HepG2 (cell line): Measurements from ENCODE around the gene PIGX. TPM values are rescaled to one million over a fixed set of nuclear protein-coding genes. Genes with fewer than 3 reads are reported as not detected.

Source experiments
- ATAC-seq: fragments of 200-7000 bp; cut with Tn5 transposase; 3 replicates; pipeline ENCODE4 v1.9.1; 2020; ENCODE audit warnings: mild to moderate bottlenecking, moderate library complexity
- BruUV-seq: library from RNA; stranded (reverse); fragments of 400-500 nt; replicated peaks from 2 replicates; lab custom pipeline; 2021; lab: Mats Ljungman, UMichigan
- CTCF ChIA-PET: fragments of 300-600 bp; formaldehyde crosslinking; extraction: SDS; loops from one replicate; lab custom pipeline; 2021; ENCODE audit warnings: low total read pairs, inconsistent platforms, low intra/inter-chr PET ratio; lab: Yijun Ruan, JAX
- POLR2A ChIA-PET: fragments of 350-600 bp; sonication (Branson Sonifier 250); formaldehyde crosslinking; loops from one replicate; lab custom pipeline; 2020; ENCODE audit warnings: antibody characterized with exemption, inconsistent platforms; lab: Yijun Ruan, JAX
- DNase-seq: peaks from one replicate; pipeline ENCODE4 v3.0.0-alpha.2; 2015; ENCODE audit warnings: low spot score
- FAIRE-seq: peaks from 3 replicates; lab custom pipeline; 2011; peaks lifted over from hg19 to GRCh38; lab: Jason Lieb, UNC
- H2AFZ ChIP-seq: one replicate; pipeline ENCODE4 v1.6.1; 2011; ENCODE audit warnings: low read length, inconsistent platforms
- H3K27ac ChIP-seq: fragments of 300-600 bp; 3 replicates; pipeline ENCODE4 v1.8.0; 2011; ENCODE audit warnings: mixed run types, mild to moderate bottlenecking, mixed read lengths, low read length, inconsistent platforms; ENCODE audit not compliant: insufficient read depth; ENCODE audit errors: extremely low read length
- H3K27me3 ChIP-seq, 2 experiments: fragments of 200-600 bp in 1 of 2; 2 replicates in 1 of 2; 3 replicates in 1 of 2; pipeline versions ENCODE4 v1.6.0 to v1.8.0; 2011; ENCODE audit warnings: low read length in 2 of 2, mild to moderate bottlenecking in 2 of 2, moderate library complexity in 2 of 2, inconsistent platforms in 1 of 2; ENCODE audit not compliant: insufficient read depth in 2 of 2, control insufficient read depth in 1 of 2
- H3K36me3 ChIP-seq, 2 experiments: fragments of 200-600 bp in 1 of 2; replicated peaks in 1 of 2; 2 replicates in 1 of 2; 3 replicates in 1 of 2; pipeline versions ENCODE4 v1.5.1 to v1.8.0; 2011; ENCODE audit warnings: low read length in 2 of 2, inconsistent platforms in 1 of 2; ENCODE audit not compliant: insufficient read depth in 2 of 2, control insufficient read depth in 1 of 2
- H3K4me1 ChIP-seq: 2 replicates; pipeline ENCODE4 v1.5.1; 2012; ENCODE audit warnings: low read length, inconsistent platforms; ENCODE audit not compliant: insufficient read depth
- H3K4me2 ChIP-seq: 2 replicates; pipeline ENCODE4 v1.6.0; 2011; ENCODE audit warnings: low read depth, low read length, inconsistent platforms
- H3K4me3 ChIP-seq, 3 experiments: fragments of 200-600 bp in 1 of 3; sonication (generic), shearing (Covaris generic) in 1 of 3; replicated peaks in 1 of 3; 2 replicates each; pipeline ENCODE4 v1.5.1; 2011 to 2016; ENCODE audit warnings: low read length in 3 of 3, inconsistent platforms in 2 of 3, low read depth in 2 of 3, mild to moderate bottlenecking in 2 of 3, control low read depth in 1 of 3, mixed read lengths in 1 of 3; ENCODE audit not compliant: insufficient read depth in 1 of 3
- H3K79me2 ChIP-seq: one replicate; pipeline ENCODE4 v1.6.1; 2011; ENCODE audit warnings: low read length, inconsistent platforms; ENCODE audit not compliant: insufficient read depth
- H3K9ac ChIP-seq: 2 replicates; pipeline ENCODE4 v1.6.0; 2011; ENCODE audit warnings: mild to moderate bottlenecking, low read depth, low read length, inconsistent platforms; ENCODE audit not compliant: insufficient read depth
- H3K9me3 ChIP-seq: 2 replicates; pipeline ENCODE4 v1.5.1; 2012; ENCODE audit warnings: mild to moderate bottlenecking, low read length
- H4K20me1 ChIP-seq: 2 replicates; pipeline ENCODE4 v1.6.0; 2011; ENCODE audit warnings: inconsistent platforms, mild to moderate bottlenecking, low read length, moderate library complexity; ENCODE audit not compliant: insufficient read depth
- HOXA7 ChIP-seq: sonication (generic); formaldehyde crosslinking; IDR thresholded peaks from 2 replicates; pipeline ENCODE4 v1.8.1; 2022; ENCODE audit warnings: mild to moderate bottlenecking, missing genetic modification reagents, moderate library complexity
- NCOA2 ChIP-seq: sonication (generic); formaldehyde crosslinking; IDR thresholded peaks from 2 replicates; pipeline ENCODE4 v1.8.0; 2022; ENCODE audit warnings: inconsistent platforms
- NCOA5 ChIP-seq: sonication (generic); formaldehyde crosslinking; IDR thresholded peaks from 2 replicates; pipeline ENCODE4 v1.4.0; 2020; ENCODE audit warnings: missing genetic modification reagents
- NCOR1 ChIP-seq: fragments of 200-600 bp; sonication (generic); IDR thresholded peaks from 2 replicates; pipeline ENCODE4 v1.7.0; 2017; ENCODE audit warnings: antibody characterized with exemption, low read length, borderline replicate concordance
- RFXAP ChIP-seq: sonication (generic); formaldehyde crosslinking; IDR thresholded peaks from 2 replicates; pipeline ENCODE4 v1.4.0; 2020; ENCODE audit warnings: missing genetic modification reagents, borderline replicate concordance
- RXRB ChIP-seq: IDR thresholded peaks from 2 replicates; pipeline ENCODE4 v1.6.1; 2016; ENCODE audit warnings: borderline replicate concordance, missing genetic modification reagents, missing compliant biosample characterization
- SNAPC2 ChIP-seq: sonication (generic); formaldehyde crosslinking; IDR thresholded peaks from 2 replicates; pipeline ENCODE4 v1.8.1; 2022; ENCODE audit warnings: mild to moderate bottlenecking, missing genetic modification reagents
- SRSF1 ChIP-seq: fragments of 200-400 bp; formaldehyde crosslinking; optimal IDR thresholded peaks from 2 replicates; pipeline ENCODE3; 2017; ENCODE audit warnings: mild to moderate bottlenecking, low read depth, low read length, moderate library complexity
- ZNF205 ChIP-seq: IDR thresholded peaks from 2 replicates; pipeline ENCODE4 v1.6.1; 2018; ENCODE audit warnings: missing biosample characterization, missing genetic modification reagents
- ZNF558 ChIP-seq: sonication (generic); formaldehyde crosslinking; IDR thresholded peaks from 2 replicates; pipeline ENCODE4 v1.9.0; 2022; ENCODE audit warnings: mild to moderate bottlenecking, missing genetic modification reagents, borderline replicate concordance
- WGBS: methylation state at CpG from one replicate; pipeline ENCODE4 v1.1.6; 2017; ENCODE audit warnings: low lambda C conversion rate; 5-methylcytosine and 5-hydroxymethylcytosine counted together
- in situ Hi-C: cut with HindIII; loops from 2 replicates; pipeline ENCODE4 v1.10.0; 2017; ENCODE audit warnings: low pct_unique_long_range_greater_than_20kb; ENCODE audit not compliant: extremely low pct_ligation_motif_present
- intact Hi-C: fragments of 100-400 bp; cut with micrococcal nuclease; formaldehyde crosslinking; loops from one replicate; pipeline ENCODE4 v1.10.0; 2022; ENCODE audit not compliant: unreplicated experiment
- polyA plus RNA-seq, 8 experiments: library from polyadenylated mRNA; depleted of rRNA in 3 of 8; stranded (reverse) in 7 of 8; unstranded in 1 of 8; fragments of >200 nt; fragmentation: Illumina TruSeq in 4 of 8; extraction: Trizol in 4 of 8; gene quantifications; 2 replicates each; pipeline versions ENCODE4 v1.2.1 to v1.2.3, GENCODE V29; 2011 to 2016; ENCODE audit warnings: low read depth in 4 of 8, missing spikeins in 1 of 8, mixed read lengths in 1 of 8; ENCODE audit not compliant: insufficient read depth in 1 of 8
- total RNA-seq, 5 experiments: library from RNA; depleted of rRNA; stranded (reverse); fragments of >200 nt; fragmentation: Illumina TruSeq; extraction: Trizol; gene quantifications; 2 replicates each; pipeline ENCODE4 v1.2.3, GENCODE V29; 2016; ENCODE audit warnings: low read depth in 1 of 5
- TF ChIP-seq, protein P1 (sequence below): sonication (generic); formaldehyde crosslinking; conservative IDR thresholded peaks from 2 replicates; pipeline ENCODE4 v1.4.0; 2020; ENCODE audit warnings: missing genetic modification reagents
- TF ChIP-seq, protein P2 (sequence below): sonication (generic); formaldehyde crosslinking; IDR thresholded peaks from 2 replicates; pipeline ENCODE4 v1.5.1; 2020; ENCODE audit warnings: missing genetic modification reagents, mild to moderate bottlenecking, borderline replicate concordance
- TF ChIP-seq, protein P3 (sequence below): IDR thresholded peaks from 2 replicates; pipeline ENCODE4 v1.6.1; 2016; ENCODE audit warnings: mild to moderate bottlenecking

The PIGX gene
- total and polyA plus RNA-seq, 2 of the 13 experiments (the other 11 are each of a cell fraction or from before 2014, with no cell fraction given) = 13.2 to 21.3 TPM

DNA sequence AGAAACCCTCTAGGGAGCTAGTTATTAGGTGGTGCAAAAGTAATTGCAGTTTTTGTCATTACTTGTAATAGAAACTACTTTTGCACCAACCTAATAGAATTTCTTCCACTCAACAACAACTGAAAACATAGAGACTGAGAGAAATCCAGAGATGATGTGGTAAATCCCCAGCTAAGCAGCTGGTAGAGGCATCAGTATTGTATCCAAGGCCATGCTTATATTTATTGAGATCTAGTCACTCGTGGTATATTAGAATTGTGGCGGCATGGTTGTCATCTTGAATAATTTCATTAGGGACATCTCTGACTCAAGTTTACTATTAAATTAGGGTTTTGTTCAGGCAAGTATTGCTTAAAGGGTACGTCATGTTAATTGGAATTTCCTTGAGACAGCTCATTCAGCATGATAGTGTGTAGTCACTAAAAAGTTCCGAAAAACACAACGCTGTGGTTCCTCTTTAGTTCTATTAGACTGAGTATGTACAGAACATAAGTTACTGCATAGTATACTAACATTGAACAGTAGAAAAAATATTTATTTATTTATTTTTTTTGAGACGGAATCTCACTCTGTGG, 62.8 kb downstream of the PIGX start:
- no peak overlapping the region for H3K4me3 ChIP-seq
- intact Hi-C loops = no loop called here
- peak overlapping the region; percentile 0; the same call in 1 of the 2 replicates for H3K4me2 ChIP-seq
- H3K79me2 ChIP-seq = peaks cover 94% of the 10 kb centered on the region
- no peaks in the 10 kb centered on the region for H3K9me3 ChIP-seq
- in situ Hi-C loops = no loop called here
- WGBS = 97% methylated on average over 6 of the region's 6 CpGs
- FAIRE-seq (no peak), ATAC-seq (no peak), DNase-seq (no peak)
- H3K27me3 ChIP-seq = no peaks in the 10 kb centered on the region
- ChIA-PET CTCF (no interaction called here), POLR2A (interaction anchor here (1.5 kb wide), 1 partner anchor 35 kb away, joined by 8 read pairs; the partner anchor contains the start of gene PAK2)
- peak overlapping the region; percentile 39 for H3K27ac ChIP-seq
- H4K20me1 ChIP-seq = peaks cover 24% of the 10 kb centered on the region
- peaks cover 46% of the 10 kb centered on the region for H3K4me1 ChIP-seq
- no TSS peak for BruUV-seq
- H2AFZ ChIP-seq = no peak overlapping the region
- H3K9ac ChIP-seq = no peak overlapping the region
- H3K36me3 ChIP-seq = peaks cover 1 to 7% of the 10 kb centered on the region in 2 experiments; a peak in 2 of 5 replicates
- no peak for TF ChIP-seq HOXA7 (CRISPR knock-in tag)
- TF ChIP-seq ZNF205 = no peak
- TF ChIP-seq, protein P1, sequence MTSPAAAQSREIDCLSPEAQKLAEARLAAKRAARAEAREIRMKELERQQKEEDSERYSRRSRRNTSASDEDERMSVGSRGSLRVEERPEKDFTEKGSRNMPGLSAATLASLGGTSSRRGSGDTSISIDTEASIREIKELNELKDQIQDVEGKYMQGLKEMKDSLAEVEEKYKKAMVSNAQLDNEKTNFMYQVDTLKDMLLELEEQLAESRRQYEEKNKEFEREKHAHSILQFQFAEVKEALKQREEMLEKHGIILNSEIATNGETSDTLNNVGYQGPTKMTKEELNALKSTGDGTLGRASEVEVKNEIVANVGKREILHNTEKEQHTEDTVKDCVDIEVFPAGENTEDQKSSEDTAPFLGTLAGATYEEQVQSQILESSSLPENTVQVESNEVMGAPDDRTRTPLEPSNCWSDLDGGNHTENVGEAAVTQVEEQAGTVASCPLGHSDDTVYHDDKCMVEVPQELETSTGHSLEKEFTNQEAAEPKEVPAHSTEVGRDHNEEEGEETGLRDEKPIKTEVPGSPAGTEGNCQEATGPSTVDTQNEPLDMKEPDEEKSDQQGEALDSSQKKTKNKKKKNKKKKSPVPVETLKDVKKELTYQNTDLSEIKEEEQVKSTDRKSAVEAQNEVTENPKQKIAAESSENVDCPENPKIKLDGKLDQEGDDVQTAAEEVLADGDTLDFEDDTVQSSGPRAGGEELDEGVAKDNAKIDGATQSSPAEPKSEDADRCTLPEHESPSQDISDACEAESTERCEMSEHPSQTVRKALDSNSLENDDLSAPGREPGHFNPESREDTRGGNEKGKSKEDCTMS (CRISPR knock-in tag) = no peak
- no peak for TF ChIP-seq SNAPC2 (CRISPR knock-in tag)
- TF ChIP-seq, protein P2, sequence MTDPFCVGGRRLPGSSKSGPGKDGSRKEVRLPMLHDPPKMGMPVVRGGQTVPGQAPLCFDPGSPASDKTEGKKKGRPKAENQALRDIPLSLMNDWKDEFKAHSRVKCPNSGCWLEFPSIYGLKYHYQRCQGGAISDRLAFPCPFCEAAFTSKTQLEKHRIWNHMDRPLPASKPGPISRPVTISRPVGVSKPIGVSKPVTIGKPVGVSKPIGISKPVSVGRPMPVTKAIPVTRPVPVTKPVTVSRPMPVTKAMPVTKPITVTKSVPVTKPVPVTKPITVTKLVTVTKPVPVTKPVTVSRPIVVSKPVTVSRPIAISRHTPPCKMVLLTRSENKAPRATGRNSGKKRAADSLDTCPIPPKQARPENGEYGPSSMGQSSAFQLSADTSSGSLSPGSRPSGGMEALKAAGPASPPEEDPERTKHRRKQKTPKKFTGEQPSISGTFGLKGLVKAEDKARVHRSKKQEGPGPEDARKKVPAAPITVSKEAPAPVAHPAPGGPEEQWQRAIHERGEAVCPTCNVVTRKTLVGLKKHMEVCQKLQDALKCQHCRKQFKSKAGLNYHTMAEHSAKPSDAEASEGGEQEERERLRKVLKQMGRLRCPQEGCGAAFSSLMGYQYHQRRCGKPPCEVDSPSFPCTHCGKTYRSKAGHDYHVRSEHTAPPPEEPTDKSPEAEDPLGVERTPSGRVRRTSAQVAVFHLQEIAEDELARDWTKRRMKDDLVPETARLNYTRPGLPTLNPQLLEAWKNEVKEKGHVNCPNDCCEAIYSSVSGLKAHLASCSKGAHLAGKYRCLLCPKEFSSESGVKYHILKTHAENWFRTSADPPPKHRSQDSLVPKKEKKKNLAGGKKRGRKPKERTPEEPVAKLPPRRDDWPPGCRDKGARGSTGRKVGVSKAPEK (CRISPR knock-in tag) = no peak
- peak; percentile 2 for TF ChIP-seq RXRB (CRISPR knock-in tag)
- TF ChIP-seq ZNF558 = no peak
- TF ChIP-seq RFXAP (CRISPR knock-in tag) = no peak
- TF ChIP-seq SRSF1 = no peak
- peak; percentile 5; the same call in 1 of the 2 replicates for TF ChIP-seq NCOR1
- TF ChIP-seq, protein P3, sequence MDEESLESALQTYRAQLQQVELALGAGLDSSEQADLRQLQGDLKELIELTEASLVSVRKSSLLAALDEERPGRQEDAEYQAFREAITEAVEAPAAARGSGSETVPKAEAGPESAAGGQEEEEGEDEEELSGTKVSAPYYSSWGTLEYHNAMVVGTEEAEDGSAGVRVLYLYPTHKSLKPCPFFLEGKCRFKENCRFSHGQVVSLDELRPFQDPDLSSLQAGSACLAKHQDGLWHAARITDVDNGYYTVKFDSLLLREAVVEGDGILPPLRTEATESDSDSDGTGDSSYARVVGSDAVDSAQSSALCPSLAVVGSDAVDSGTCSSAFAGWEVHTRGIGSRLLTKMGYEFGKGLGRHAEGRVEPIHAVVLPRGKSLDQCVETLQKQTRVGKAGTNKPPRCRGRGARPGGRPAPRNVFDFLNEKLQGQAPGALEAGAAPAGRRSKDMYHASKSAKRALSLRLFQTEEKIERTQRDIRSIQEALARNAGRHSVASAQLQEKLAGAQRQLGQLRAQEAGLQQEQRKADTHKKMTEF (CRISPR knock-in tag) = 0 out of 2 replicates have a peak, but pooled peaks have one; percentile 2
- TF ChIP-seq NCOA2 (CRISPR knock-in tag) = no peak
- no peak for TF ChIP-seq NCOA5 (CRISPR knock-in tag)
